Measurements from ENCODE around the gene LEPROT.
A peak's percentile ranks its signal among the peaks of the same experiment; 100 is the strongest.
"Not testable (repeated sequence)": the region's sequence is repeated elsewhere in the genome, so short reads cannot be mapped to it uniquely, and the experiment has no call there.

LEPROT gene

DNA sequence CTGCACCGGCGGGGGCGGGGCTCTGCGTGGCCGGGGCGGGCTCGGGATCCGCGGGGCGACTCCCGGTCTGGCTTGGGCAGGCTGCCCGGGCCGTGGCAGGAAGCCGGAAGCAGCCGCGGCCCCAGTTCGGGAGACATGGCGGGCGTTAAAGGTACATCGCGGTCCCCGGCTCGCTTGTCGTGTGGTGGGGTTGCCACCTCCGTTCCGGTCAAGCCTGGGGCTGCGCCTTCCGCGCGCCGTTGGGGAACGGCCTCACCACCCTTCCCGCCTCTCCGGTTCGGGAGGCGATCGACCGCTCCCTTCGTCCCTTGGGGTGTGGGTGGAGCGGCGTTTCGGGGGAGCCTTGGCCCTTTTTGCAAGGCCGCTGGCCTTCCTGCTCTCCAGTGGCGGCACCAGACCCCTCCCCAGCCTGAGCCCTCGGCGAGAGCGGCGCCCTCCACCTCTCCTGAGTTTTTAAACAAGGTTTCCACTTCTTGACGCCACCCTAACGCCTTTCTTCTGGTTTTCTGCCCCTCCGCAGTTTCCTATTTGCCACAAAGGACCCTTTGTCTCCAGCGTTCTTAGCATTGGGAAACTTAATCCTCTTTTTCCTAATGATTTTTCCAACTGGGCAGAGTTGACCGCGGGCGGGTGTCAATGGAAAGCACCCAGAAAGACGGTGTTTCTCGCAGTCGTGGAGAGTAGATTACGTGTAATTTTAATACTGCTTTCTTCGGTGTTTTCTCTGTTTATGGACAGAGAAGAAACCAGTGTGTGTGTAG is at the start of gene LEPROT, which contains the start of gene LEPR:
LEPROT (plus strand) TSS at position 79 of the 761 bp plus-strand sequence; CDS start at position 136, 57 bp downstream.
LEPR (plus strand) TSS at position 79 of the 761 bp plus-strand sequence. CDS start 144,898 bp downstream, outside the sequence.
- POLR2A ChIA-PET, result interaction anchor here (0.6 to 1.0 kb wide), 4 partner anchors 11 to 160 kb away, joined by 3 read pairs; no protein-coding TSS in a partner anchor
- H3K4me3 ChIP-seq (ENCODE audit: low read depth, low read length), result peak within 1 kb of the TSS; percentile 84
- DNase-seq (ENCODE audit: low read depth, low spot score), result no peak
- TF ChIP-seq, protein P1, sequence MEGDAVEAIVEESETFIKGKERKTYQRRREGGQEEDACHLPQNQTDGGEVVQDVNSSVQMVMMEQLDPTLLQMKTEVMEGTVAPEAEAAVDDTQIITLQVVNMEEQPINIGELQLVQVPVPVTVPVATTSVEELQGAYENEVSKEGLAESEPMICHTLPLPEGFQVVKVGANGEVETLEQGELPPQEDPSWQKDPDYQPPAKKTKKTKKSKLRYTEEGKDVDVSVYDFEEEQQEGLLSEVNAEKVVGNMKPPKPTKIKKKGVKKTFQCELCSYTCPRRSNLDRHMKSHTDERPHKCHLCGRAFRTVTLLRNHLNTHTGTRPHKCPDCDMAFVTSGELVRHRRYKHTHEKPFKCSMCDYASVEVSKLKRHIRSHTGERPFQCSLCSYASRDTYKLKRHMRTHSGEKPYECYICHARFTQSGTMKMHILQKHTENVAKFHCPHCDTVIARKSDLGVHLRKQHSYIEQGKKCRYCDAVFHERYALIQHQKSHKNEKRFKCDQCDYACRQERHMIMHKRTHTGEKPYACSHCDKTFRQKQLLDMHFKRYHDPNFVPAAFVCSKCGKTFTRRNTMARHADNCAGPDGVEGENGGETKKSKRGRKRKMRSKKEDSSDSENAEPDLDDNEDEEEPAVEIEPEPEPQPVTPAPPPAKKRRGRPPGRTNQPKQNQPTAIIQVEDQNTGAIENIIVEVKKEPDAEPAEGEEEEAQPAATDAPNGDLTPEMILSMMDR (IDR thresholded peaks at IDR 0.05; ENCODE audit: insufficient read depth, low read length, missing control alignments), result no peak
- CTCF ChIA-PET, result interaction anchor here (1.9 to 2.1 kb wide), 2 partner anchors 10 to 267 kb away, joined by 7 read pairs; no protein-coding TSS in a partner anchor

DNA sequence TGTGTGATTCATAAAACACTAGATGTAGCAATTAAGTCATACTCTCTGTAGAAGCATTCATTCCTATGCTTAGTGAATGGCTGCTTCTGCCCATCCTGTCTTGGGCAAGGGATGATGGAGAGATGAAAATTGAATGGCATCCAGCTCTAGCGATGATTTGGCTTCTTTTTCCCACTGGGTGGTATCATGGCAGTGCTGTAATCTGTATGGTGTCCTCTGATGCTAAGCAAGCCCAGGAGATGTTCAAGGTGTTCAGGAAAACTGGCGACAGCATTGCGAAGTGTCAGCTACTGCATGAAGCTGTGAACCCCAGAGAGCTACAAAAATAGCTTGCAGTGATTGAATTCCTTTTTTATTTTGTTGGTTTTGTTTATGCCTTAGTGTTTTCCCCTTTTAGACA is 48.9 kb upstream of the LEPROT start:
- CTCF ChIA-PET, result no interaction called here

GRCh38 chr1:65372557-65372956 is 47.9 kb upstream of the LEPROT start:
- no peak overlapping the region for H3K4me3 ChIP-seq (ENCODE audit: low read depth, low read length)
- TF ChIP-seq, protein P1 (IDR thresholded peaks at IDR 0.05; ENCODE audit: insufficient read depth, low read length, missing control alignments), result no peak
- no peak for DNase-seq (ENCODE audit: low read depth, low spot score)
- ChIA-PET POLR2A (no interaction called here), CTCF (no interaction called here)

More for the DNA sequence above, 48.9 kb upstream of the LEPROT start:
- no peak overlapping the region for H3K4me3 ChIP-seq (ENCODE audit: low read depth, low read length)
- TF ChIP-seq, protein P1 (IDR thresholded peaks at IDR 0.05; ENCODE audit: insufficient read depth, low read length, missing control alignments), result no peak
- DNase-seq (ENCODE audit: low read depth, low spot score), result no peak
- POLR2A ChIA-PET, result no interaction called here

DNA sequence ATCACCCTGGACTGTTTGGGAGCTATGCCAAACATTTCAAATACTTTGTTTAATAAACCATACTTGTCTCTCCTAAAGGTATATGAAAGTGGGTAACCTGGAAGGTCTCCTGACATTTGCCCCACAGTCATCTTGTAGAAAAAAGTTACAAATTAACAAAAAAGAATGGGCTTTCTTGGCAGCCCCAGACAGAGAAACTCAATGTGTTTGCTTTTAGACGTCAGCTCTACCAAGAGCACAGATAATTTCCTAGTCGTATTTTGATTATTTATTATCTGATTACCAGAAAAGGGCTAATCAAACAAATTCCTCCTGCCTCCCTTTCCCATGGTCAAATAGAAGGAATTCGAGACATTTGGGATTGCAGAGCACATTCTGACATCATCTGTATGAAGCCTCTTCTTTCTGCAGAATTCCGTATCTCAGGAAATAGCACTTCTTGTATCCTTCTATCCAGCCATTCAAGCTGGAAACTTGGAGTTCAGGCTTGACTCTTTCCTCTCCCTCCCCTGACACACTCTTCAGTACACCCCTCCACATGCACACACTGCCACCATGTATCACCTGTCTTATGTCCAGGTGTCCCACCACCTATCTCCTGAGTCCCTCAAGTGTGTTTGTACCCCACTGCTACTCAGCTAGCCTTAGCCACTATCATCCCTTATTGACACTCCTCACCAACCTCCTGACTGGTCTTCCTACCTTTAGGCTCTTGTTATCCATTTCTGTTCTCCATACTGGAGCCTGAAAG is 42.8 kb upstream of the LEPROT start:
- H3K4me3 ChIP-seq (ENCODE audit: low read depth, low read length), result no peak overlapping the region
- DNase-seq (ENCODE audit: low read depth, low spot score), result no peak
- CTCF ChIA-PET, result no interaction called here
- TF ChIP-seq, protein P1 (IDR thresholded peaks at IDR 0.05; ENCODE audit: insufficient read depth, low read length, missing control alignments), result no peak
- POLR2A ChIA-PET, result no interaction called here

DNA sequence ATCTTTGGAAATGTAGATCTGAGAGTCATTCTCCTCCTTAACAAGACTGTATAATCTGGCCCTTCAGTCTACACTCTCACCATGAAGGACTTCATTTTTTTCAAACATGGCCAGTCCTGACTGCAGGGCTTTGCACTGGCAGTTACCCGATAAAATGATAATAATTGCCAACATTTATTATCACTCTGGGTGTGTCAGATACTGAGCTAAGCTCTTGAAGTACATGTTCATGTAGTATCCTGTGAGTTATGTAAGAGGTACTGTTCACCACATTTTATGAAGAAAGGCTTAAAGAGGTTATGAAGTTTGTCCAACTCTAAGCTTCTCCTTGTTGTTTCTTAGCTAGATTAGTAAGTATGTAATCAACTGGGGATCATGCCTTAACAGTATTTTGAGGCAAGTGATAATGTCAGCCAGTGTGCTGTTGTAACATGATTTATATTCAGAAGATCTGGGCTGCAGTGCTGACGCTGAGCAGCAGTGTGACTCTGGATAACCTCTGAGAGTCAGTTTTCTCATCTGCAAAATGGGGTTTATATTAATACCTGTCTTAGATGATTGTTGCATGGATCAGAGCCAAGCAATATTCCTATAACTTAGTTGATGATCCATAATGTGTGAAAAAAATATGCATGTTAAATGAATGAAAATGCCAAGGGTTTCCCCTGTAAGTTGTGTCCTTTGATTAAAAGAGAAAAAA is 42.1 kb upstream of the LEPROT start:
- POLR2A ChIA-PET, result no interaction called here
- no peak overlapping the region for H3K4me3 ChIP-seq (ENCODE audit: low read depth, low read length)
- TF ChIP-seq, protein P1 (IDR thresholded peaks at IDR 0.05; ENCODE audit: insufficient read depth, low read length, missing control alignments), result no peak
- CTCF ChIA-PET, result no interaction called here
- DNase-seq (ENCODE audit: low read depth, low spot score), result no peak

DNA sequence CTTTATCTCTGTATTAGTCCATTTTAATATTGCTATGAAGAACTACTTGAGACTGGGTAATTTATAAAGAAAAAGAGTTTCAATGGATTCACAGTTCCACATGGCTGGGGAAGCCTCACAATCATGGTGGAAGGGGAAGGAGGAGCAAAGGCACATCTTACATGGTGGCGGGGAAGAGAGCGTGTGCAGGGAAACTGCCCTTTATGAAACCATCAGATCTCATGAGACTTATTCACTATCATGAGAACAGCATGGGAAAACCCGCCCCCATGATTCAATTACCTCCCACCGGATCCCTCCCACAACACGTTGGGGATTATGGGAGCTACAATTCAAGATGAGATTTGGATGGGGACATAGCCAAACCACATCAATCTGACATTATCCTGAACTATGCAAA is 36.0 kb upstream of the LEPROT start:
- CTCF ChIA-PET; H3K4me3 ChIP-seq (ENCODE audit: low read depth, low read length); DNase-seq (ENCODE audit: low read depth, low spot score); POLR2A ChIA-PET: not testable (repeated sequence)
